ENCODE results near the gene TSPAN18.

Gene TSPAN18

DNA sequence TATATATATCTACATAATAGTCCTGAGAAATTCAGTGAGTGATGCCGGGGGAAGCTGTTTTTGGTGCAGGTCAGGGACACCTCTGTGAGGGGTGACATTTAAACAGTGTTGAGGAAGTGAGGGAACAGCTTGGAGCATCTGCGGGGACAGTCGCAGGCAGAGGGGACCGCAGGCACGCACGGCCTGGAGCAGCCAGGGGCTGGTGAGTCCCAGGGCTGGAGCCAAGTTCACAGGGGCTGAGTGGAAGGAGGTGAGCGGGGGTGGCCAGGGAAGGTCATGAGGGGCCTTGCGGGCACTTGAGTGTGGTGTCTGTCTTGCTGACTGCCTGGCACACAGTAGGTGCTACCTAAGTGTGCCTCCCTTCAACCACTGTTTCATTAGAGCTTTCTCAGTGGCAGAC lies 65.4 kb downstream of the TSPAN18 start:
- Histone ChIP-seq H3K4ac (ENCODE audit: low read length) (no peak overlapping the region), H3K23ac (ENCODE audit: low read depth, low read length, poor library complexity) (no peak overlapping the region), H3K27me3 (ENCODE audit: control insufficient read depth in 3 of 3, insufficient read depth in 3 of 3, low read depth in 1 of 3, low read length in 3 of 3) (peaks cover 0 to 3% (median 0%) of the 10 kb centered on the region in 3 experiments), H3K4me3 (ENCODE audit: low read length in 2 of 2) (no peak overlapping the region), H2AFZ (ENCODE audit: low read length) (no peak overlapping the region), H3K79me1 (ENCODE audit: low read depth, low read length) (peaks cover 12% of the 10 kb centered on the region), H2BK120ac (ENCODE audit: low read depth, low read length) (no peak overlapping the region), H3K27ac (replicated peaks; ENCODE audit: low read length) (no peak overlapping the region), H3K14ac (ENCODE audit: low read length) (no peak overlapping the region), H3K18ac (ENCODE audit: low read length) (peak overlapping the region; percentile 40), H4K91ac (ENCODE audit: low read depth, low read length, poor library complexity) (no peak overlapping the region), H3K36me3 (replicated peaks in 1 of 2; ENCODE audit: control insufficient read depth in 2 of 2, insufficient read depth in 2 of 2, low read length in 2 of 2) (peaks cover 6 to 17% of the 10 kb centered on the region in 2 donors), H4K8ac (ENCODE audit: low read depth, low read length) (peak overlapping the region; percentile 68), H2BK5ac (ENCODE audit: low read length) (no peak overlapping the region), H3K9me3 (replicated peaks in 1 of 2; ENCODE audit: control insufficient read depth in 2 of 2, insufficient read depth in 1 of 2, low read depth in 1 of 2, low read length in 2 of 2) (peaks cover 0 to 4% of the 10 kb centered on the region in 2 donors), H3K4me1 (ENCODE audit: control insufficient read depth in 2 of 2, insufficient read depth in 1 of 2, low read depth in 1 of 2, low read length in 2 of 2) (peaks cover 22 to 46% of the 10 kb centered on the region in 2 donors), H3K9ac (ENCODE audit: low read depth, low read length, poor library complexity) (no peak overlapping the region), H3K4me2 (ENCODE audit: insufficient read depth, low read length, poor library complexity, severe bottlenecking) (no peak overlapping the region), H2AK5ac (ENCODE audit: low read depth, low read length) (no peak overlapping the region), H2BK12ac (ENCODE audit: low read length) (no peak overlapping the region), H2BK15ac (ENCODE audit: low read length) (no peak overlapping the region)
- DNase-seq (ENCODE audit: low spot score), result no peak
- WGBS, 2 donors (ENCODE audit: extremely low coverage in 2 of 2, insufficient read length in 2 of 2, insufficient replicate concordance in 1 of 2), result no CpG with 5 or more reads among the region's 8 CpGs

- DNase-seq (ENCODE audit: low spot score), result no peak
- Histone ChIP-seq H4K8ac (ENCODE audit: low read depth, low read length) (no peak overlapping the region), H2BK15ac (ENCODE audit: low read length) (no peak overlapping the region), H3K4ac (ENCODE audit: low read length) (no peak overlapping the region), H3K36me3 (replicated peaks in 1 of 2; ENCODE audit: control insufficient read depth in 2 of 2, insufficient read depth in 2 of 2, low read length in 2 of 2) (peaks cover 6 to 18% of the 10 kb centered on the region in 2 donors), H2BK12ac (ENCODE audit: low read length) (no peak overlapping the region), H3K27ac (replicated peaks; ENCODE audit: low read length) (no peak overlapping the region), H2BK120ac (ENCODE audit: low read depth, low read length) (no peak overlapping the region), H3K18ac (ENCODE audit: low read length) (no peak overlapping the region), H3K4me1 (ENCODE audit: control insufficient read depth in 2 of 2, insufficient read depth in 1 of 2, low read depth in 1 of 2, low read length in 2 of 2) (peaks cover 26 to 47% of the 10 kb centered on the region in 2 donors), H3K23ac (ENCODE audit: low read depth, low read length, poor library complexity) (no peak overlapping the region), H4K91ac (ENCODE audit: low read depth, low read length, poor library complexity) (no peak overlapping the region), H3K27me3 (ENCODE audit: control insufficient read depth in 3 of 3, insufficient read depth in 3 of 3, low read depth in 1 of 3, low read length in 3 of 3) (peaks cover 0 to 3% (median 0%) of the 10 kb centered on the region in 3 experiments), H3K4me3 (ENCODE audit: low read length in 2 of 2) (no peak overlapping the region), H3K9me3 (replicated peaks in 1 of 2; ENCODE audit: control insufficient read depth in 2 of 2, insufficient read depth in 1 of 2, low read depth in 1 of 2, low read length in 2 of 2) (peaks cover 0 to 4% of the 10 kb centered on the region in 2 donors), H3K4me2 (ENCODE audit: insufficient read depth, low read length, poor library complexity, severe bottlenecking) (no peak overlapping the region), H3K9ac (ENCODE audit: low read depth, low read length, poor library complexity) (no peak overlapping the region), H3K79me1 (ENCODE audit: low read depth, low read length) (peaks cover 12% of the 10 kb centered on the region), H2AK5ac (ENCODE audit: low read depth, low read length) (no peak overlapping the region), H2AFZ (ENCODE audit: low read length) (no peak overlapping the region), H2BK5ac (ENCODE audit: low read length) (no peak overlapping the region), H3K14ac (ENCODE audit: low read length) (no peak overlapping the region)
- no CpG with 5 or more reads among the region's 17 CpGs for WGBS, 2 donors (ENCODE audit: extremely low coverage in 2 of 2, insufficient read length in 2 of 2, insufficient replicate concordance in 1 of 2)
Observed at GRCh38 chr11:44793350-44794090, 66.8 kb downstream of the TSPAN18 start.

DNA sequence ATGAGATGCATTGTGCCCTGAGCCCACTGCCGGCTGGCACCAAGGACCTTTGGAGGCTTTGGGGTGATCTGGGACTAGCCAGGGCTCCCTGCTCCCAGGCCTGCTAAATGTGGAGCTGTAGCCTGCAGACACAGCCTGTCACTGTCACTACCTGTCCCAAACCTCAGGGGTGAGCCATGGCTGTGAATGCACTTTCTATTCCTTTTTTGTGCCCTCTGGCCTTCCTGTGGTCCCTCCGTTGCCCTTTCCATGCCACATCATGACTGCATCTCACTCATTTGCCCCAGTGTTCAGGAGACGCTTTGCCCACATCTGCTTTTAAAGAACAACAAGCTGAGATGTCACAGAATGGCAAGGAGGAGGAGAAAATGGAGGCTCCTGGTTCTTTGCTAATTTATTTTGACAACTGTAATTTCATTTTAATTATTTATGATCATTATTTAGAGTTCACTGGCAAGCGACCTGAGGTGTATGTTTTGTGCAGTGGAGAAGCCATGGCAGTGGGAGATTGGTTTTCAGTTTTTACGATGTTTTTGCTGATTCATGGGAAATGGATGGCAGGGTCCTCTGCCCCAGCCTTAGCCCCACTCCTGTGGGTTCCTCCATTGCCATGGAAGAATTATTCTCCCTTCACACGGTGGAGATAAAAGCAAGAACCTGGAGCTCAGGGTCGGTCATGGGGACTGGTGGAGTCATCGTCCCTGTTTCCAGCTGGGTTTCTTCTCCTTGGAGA lies 69.2 kb downstream of the TSPAN18 start:
- H3K9me3 ChIP-seq (replicated peaks in 1 of 2; ENCODE audit: control insufficient read depth in 2 of 2, insufficient read depth in 1 of 2, low read depth in 1 of 2, low read length in 2 of 2), result no peaks in the 10 kb centered on the region
- H3K4me1 ChIP-seq (ENCODE audit: control insufficient read depth in 2 of 2, insufficient read depth in 1 of 2, low read depth in 1 of 2, low read length in 2 of 2), result peaks cover 34 to 59% of the 10 kb centered on the region in 2 donors
- no peak overlapping the region for H2BK15ac ChIP-seq (ENCODE audit: low read length)
- H3K9ac ChIP-seq (ENCODE audit: low read depth, low read length, poor library complexity), result no peak overlapping the region
- H3K14ac ChIP-seq (ENCODE audit: low read length), result no peak overlapping the region
- no peak overlapping the region for H2BK120ac ChIP-seq (ENCODE audit: low read depth, low read length)
- H3K23ac ChIP-seq (ENCODE audit: low read depth, low read length, poor library complexity), result no peak overlapping the region
- no peak overlapping the region for H3K4me3 ChIP-seq (ENCODE audit: low read length in 2 of 2)
- H3K27ac ChIP-seq (replicated peaks; ENCODE audit: low read length), result no peak overlapping the region
- DNase-seq (ENCODE audit: low spot score), result no peak
- no peak overlapping the region for H2BK12ac ChIP-seq (ENCODE audit: low read length)
- no peak overlapping the region for H3K4me2 ChIP-seq (ENCODE audit: insufficient read depth, low read length, poor library complexity, severe bottlenecking)
- H4K8ac ChIP-seq (ENCODE audit: low read depth, low read length), result no peak overlapping the region
- peaks cover 7% of the 10 kb centered on the region for H3K79me1 ChIP-seq (ENCODE audit: low read depth, low read length)
- H3K4ac ChIP-seq (ENCODE audit: low read length), result no peak overlapping the region
- peaks cover 3 to 18% of the 10 kb centered on the region in 2 donors for H3K36me3 ChIP-seq (replicated peaks in 1 of 2; ENCODE audit: control insufficient read depth in 2 of 2, insufficient read depth in 2 of 2, low read length in 2 of 2)
- H2AK5ac ChIP-seq (ENCODE audit: low read depth, low read length), result no peak overlapping the region
- no peak overlapping the region for H2BK5ac ChIP-seq (ENCODE audit: low read length)
- no CpG with 5 or more reads among the region's 8 CpGs for WGBS, 2 donors (ENCODE audit: extremely low coverage in 2 of 2, insufficient read length in 2 of 2, insufficient replicate concordance in 1 of 2)
- no peak overlapping the region for H3K18ac ChIP-seq (ENCODE audit: low read length)
- H3K27me3 ChIP-seq (ENCODE audit: control insufficient read depth in 3 of 3, insufficient read depth in 3 of 3, low read depth in 1 of 3, low read length in 3 of 3), result no peaks in the 10 kb centered on the region
- H2AFZ ChIP-seq (ENCODE audit: low read length), result no peak overlapping the region
- no peak overlapping the region for H4K91ac ChIP-seq (ENCODE audit: low read depth, low read length, poor library complexity)

DNA sequence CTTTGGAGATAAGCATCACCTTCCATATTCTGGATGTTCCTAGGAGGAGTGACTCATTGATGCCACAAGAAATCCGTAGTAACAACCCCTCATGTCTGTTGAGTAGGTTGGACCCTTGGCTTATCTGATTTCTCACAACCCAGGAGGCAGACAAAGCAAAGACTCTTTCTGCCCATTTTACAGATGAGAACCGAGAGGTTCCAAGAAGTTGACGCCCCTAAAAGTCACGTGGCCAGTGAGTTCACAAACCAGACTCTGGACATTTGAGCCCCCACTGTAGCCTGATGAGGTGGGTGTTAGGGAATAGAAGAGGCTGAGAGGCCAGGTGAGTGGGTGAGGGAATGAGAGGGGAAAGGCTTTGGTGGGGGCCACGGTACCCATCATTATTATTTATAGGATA lies 70.3 kb downstream of the TSPAN18 start:
- Histone ChIP-seq H2BK120ac (ENCODE audit: low read depth, low read length) (no peak overlapping the region), H2BK12ac (ENCODE audit: low read length) (no peak overlapping the region), H3K4me1 (ENCODE audit: control insufficient read depth in 2 of 2, insufficient read depth in 1 of 2, low read depth in 1 of 2, low read length in 2 of 2) (peaks cover 37 to 70% of the 10 kb centered on the region in 2 donors), H3K9ac (ENCODE audit: low read depth, low read length, poor library complexity) (no peak overlapping the region), H4K8ac (ENCODE audit: low read depth, low read length) (no peak overlapping the region), H3K27me3 (ENCODE audit: control insufficient read depth in 3 of 3, insufficient read depth in 3 of 3, low read depth in 1 of 3, low read length in 3 of 3) (no peaks in the 10 kb centered on the region), H3K4me3 (ENCODE audit: low read length in 2 of 2) (no peak overlapping the region), H2BK15ac (ENCODE audit: low read length) (no peak overlapping the region), H3K79me1 (ENCODE audit: low read depth, low read length) (peaks cover 7% of the 10 kb centered on the region), H2AK5ac (ENCODE audit: low read depth, low read length) (no peak overlapping the region), H3K36me3 (replicated peaks in 1 of 2; ENCODE audit: control insufficient read depth in 2 of 2, insufficient read depth in 2 of 2, low read length in 2 of 2) (peaks cover 3 to 18% of the 10 kb centered on the region in 2 donors), H2BK5ac (ENCODE audit: low read length) (no peak overlapping the region), H3K18ac (ENCODE audit: low read length) (no peak overlapping the region), H3K9me3 (replicated peaks in 1 of 2; ENCODE audit: control insufficient read depth in 2 of 2, insufficient read depth in 1 of 2, low read depth in 1 of 2, low read length in 2 of 2) (no peaks in the 10 kb centered on the region), H3K4me2 (ENCODE audit: insufficient read depth, low read length, poor library complexity, severe bottlenecking) (no peak overlapping the region), H3K27ac (replicated peaks; ENCODE audit: low read length) (no peak overlapping the region), H2AFZ (ENCODE audit: low read length) (no peak overlapping the region), H3K14ac (ENCODE audit: low read length) (no peak overlapping the region), H3K4ac (ENCODE audit: low read length) (no peak overlapping the region), H4K91ac (ENCODE audit: low read depth, low read length, poor library complexity) (no peak overlapping the region), H3K23ac (ENCODE audit: low read depth, low read length, poor library complexity) (no peak overlapping the region)
- WGBS, 2 donors (ENCODE audit: extremely low coverage in 2 of 2, insufficient read length in 2 of 2, insufficient replicate concordance in 1 of 2), result no CpG with 5 or more reads among the region's 5 CpGs
- DNase-seq (ENCODE audit: low spot score), result no peak
